Common myeloid progenitor, CD34-positive (primary cell): ENCODE measurements around the gene HSPB9.

Experiments used
- CTCF ChIA-PET: fragments of 350-600 bp; sonication (Branson Sonifier 250); formaldehyde crosslinking; loops from one replicate; lab custom pipeline; 2021; ENCODE audit warnings: antibody characterized with exemption; lab: Charles Lee
- POLR2A ChIA-PET: fragments of 350-600 bp; sonication (Branson Sonifier 250); formaldehyde crosslinking; loops from one replicate; lab custom pipeline; 2021; ENCODE audit warnings: antibody characterized with exemption; lab: Charles Lee
- DNase-seq, 3 donors: peaks; one replicate each; pipeline versions ENCODE4 v3.0.0 to v3.0.0-alpha.2; 2013
- H3K27ac ChIP-seq, 2 experiments: 1 replicate in 1 of 2; 2 replicates in 1 of 2; pipeline ENCODE4 v1.7.0; 2013; ENCODE audit warnings: inconsistent platforms in 2 of 2, low read length in 2 of 2, mild to moderate bottlenecking in 2 of 2, low read depth in 1 of 2, moderate library complexity in 1 of 2; ENCODE audit not compliant: severe bottlenecking in 2 of 2, insufficient read depth in 1 of 2, poor library complexity in 1 of 2
- H3K27me3 ChIP-seq, 5 experiments: replicated peaks in 2 of 5; 1 replicate in 3 of 5; 2 replicates in 2 of 5; pipeline versions ENCODE4 v1.6.1 to v1.7.0; 2013; ENCODE audit warnings: low read length in 4 of 5, mild to moderate bottlenecking in 2 of 5, moderate library complexity in 2 of 5, inconsistent platforms in 1 of 5; ENCODE audit not compliant: insufficient read depth in 5 of 5, control insufficient read depth in 4 of 5
- H3K36me3 ChIP-seq, 4 experiments: 1 replicate in 2 of 4; 2 replicates in 2 of 4; pipeline versions ENCODE4 v1.6.1 to v1.7.0; 2013; ENCODE audit warnings: low read length in 3 of 4, control low read depth in 1 of 4, mild to moderate bottlenecking in 1 of 4; ENCODE audit not compliant: control insufficient read depth in 4 of 4, insufficient read depth in 4 of 4
- H3K4me1 ChIP-seq, 4 experiments: 1 replicate in 3 of 4; 2 replicates in 1 of 4; pipeline versions ENCODE4 v1.6.1 to v1.7.1; 2013; ENCODE audit warnings: low read length in 3 of 4, mild to moderate bottlenecking in 3 of 4, control low read depth in 1 of 4, inconsistent platforms in 1 of 4, moderate library complexity in 1 of 4; ENCODE audit not compliant: control insufficient read depth in 4 of 4, insufficient read depth in 4 of 4; ENCODE audit errors: control extremely low read depth in 1 of 4
- H3K4me3 ChIP-seq, 7 experiments: 1 replicate in 4 of 7; 2 replicates in 3 of 7; pipeline versions ENCODE4 v1.5.1 to v1.7.0; 2013; ENCODE audit warnings: mild to moderate bottlenecking in 7 of 7, low read length in 6 of 7, moderate library complexity in 6 of 7, inconsistent platforms in 2 of 7, low read depth in 2 of 7, control low read depth in 1 of 7; ENCODE audit not compliant: insufficient read depth in 4 of 7, control insufficient read depth in 1 of 7; ENCODE audit errors: extremely low read depth in 1 of 7
- H3K9me3 ChIP-seq, 5 experiments: 1 replicate in 4 of 5; 2 replicates in 1 of 5; pipeline versions ENCODE4 v1.6.1 to v1.7.1; 2013; ENCODE audit warnings: low read length in 4 of 5, mild to moderate bottlenecking in 2 of 5, inconsistent platforms in 1 of 5, low read depth in 1 of 5, moderate library complexity in 1 of 5; ENCODE audit not compliant: control insufficient read depth in 4 of 5, insufficient read depth in 2 of 5; ENCODE audit errors: control extremely low read depth in 1 of 5
- WGBS: methylation state at CpG from one replicate; pipeline ENCODE4 v1.1.5; 2013; ENCODE audit not compliant: insufficient coverage; 5-methylcytosine and 5-hydroxymethylcytosine counted together

Gene HSPB9

DNA sequence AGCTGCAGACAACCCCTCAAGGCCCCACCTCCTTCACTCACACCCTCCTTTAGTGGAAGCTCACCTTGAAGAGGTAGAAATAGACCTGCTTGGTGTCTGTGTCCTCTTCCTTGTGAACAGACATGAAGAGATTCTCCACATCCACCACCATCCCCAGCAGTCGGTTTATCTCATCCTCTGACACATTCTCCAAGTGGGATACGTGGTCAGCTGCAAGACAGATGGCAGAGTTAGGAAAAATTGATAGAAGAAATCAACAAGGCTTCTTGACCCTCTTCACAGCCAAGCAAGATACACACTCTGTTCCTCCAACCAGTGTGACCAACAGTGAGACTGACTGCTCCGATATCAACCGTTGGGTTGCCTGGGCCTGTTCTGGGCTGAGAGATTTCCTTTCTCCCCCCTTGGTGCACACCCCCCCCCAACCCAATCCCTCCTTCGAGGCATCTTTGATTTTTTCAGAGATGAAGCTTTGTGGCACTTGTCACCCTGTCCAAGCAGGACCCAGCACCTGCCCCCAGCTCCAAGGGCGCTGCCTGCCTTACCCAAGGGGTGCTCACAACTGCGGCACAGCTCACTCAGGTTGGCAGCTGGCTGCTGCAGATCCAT is 2.3 kb upstream of the HSPB9 start:
- ChIA-PET CTCF (interaction anchor here (0.9 to 21.8 kb wide), 17 partner anchors 8 to 158 kb away, joined by 3 to 381 read pairs (median 5); partner anchors contain the start of genes DHX58, DNAJC7, KCNH4 and NKIRAS2), POLR2A (interaction anchor here (0.6 to 1.4 kb wide), 5 partner anchors 11 to 102 kb away, joined by 3 to 9 read pairs (median 3); partner anchors contain the start of gene DNAJC7)
- DNase-seq, result no peak
- H3K4me3 ChIP-seq, result peak overlapping the region in 5 of 7 experiments; percentile 36 to 72 (median 59)
- no peak overlapping the region for H3K27ac ChIP-seq
- no peaks in the 10 kb centered on the region for H3K9me3 ChIP-seq
- peaks cover 0 to 15% (median 13%) of the 10 kb centered on the region in 4 experiments for H3K4me1 ChIP-seq
- 60% methylated on average over 6 of the region's 7 CpGs for WGBS
- H3K36me3 ChIP-seq, result peaks cover 2 to 42% (median 29%) of the 10 kb centered on the region in 4 experiments
- H3K27me3 ChIP-seq, result no peaks in the 10 kb centered on the region

GRCh38 chr17:42120770-42121769 is 1.5 kb upstream of the HSPB9 start, which contains the start of gene KAT2A:
TSS of gene KAT2A (minus strand) at chr17:42121367. CDS start at chr17:42121304, 63 bp downstream.
- Histone ChIP-seq H3K27ac (peak within 1 kb of the TSS in 1 of 2 experiments; percentile 54), H3K9me3 (no peaks in the 10 kb centered on the region), H3K4me3 (peak within 1 kb of the TSS; percentile 8 to 72 (median 57)), H3K4me1 (peaks cover 0 to 15% (median 13%) of the 10 kb centered on the region in 4 experiments), H3K36me3 (peaks cover 2 to 43% (median 30%) of the 10 kb centered on the region in 4 experiments), H3K27me3 (no peaks in the 10 kb centered on the region)
- DNase-seq, result peak; percentile 56 to 77 (median 69)
- CTCF ChIA-PET, result interaction anchor here (0.6 to 21.8 kb wide), 17 partner anchors 9 to 159 kb away, joined by 3 to 381 read pairs (median 3); partner anchors contain the start of genes DHX58, DNAJC7, KCNH4 and NKIRAS2
- WGBS, result 2% methylated on average over 24 of the region's 57 CpGs
- POLR2A ChIA-PET, result interaction anchor here (0.6 to 1.4 kb wide), 4 partner anchors 10 to 103 kb away, joined by 3 to 9 read pairs (median 3); partner anchors contain the start of gene DNAJC7

GRCh38 chr17:42124256-42124655 is 1.7 kb downstream of the HSPB9 start:
- Histone ChIP-seq H3K4me1 (peaks cover 0 to 23% (median 13%) of the 10 kb centered on the region in 4 experiments), H3K27me3 (no peaks in the 10 kb centered on the region), H3K36me3 (peaks cover 5 to 55% (median 40%) of the 10 kb centered on the region in 4 experiments), H3K4me3 (no peak overlapping the region), H3K27ac (no peak overlapping the region), H3K9me3 (no peaks in the 10 kb centered on the region)
- CTCF ChIA-PET, result no interaction called here
- WGBS, result 100% methylated on average over 1 of the region's 3 CpGs
- POLR2A ChIA-PET, result interaction anchor here (0.6 to 0.8 kb wide), 2 partner anchors 9 to 67 kb away, joined by 4 to 5 read pairs; no protein-coding TSS in a partner anchor
- no peak for DNase-seq

GRCh38 chr17:42125565-42125964 is 3.0 kb downstream of the HSPB9 start:
- H3K9me3 ChIP-seq, result no peaks in the 10 kb centered on the region
- H3K27me3 ChIP-seq, result no peaks in the 10 kb centered on the region
- peaks cover 0 to 21% (median 10%) of the 10 kb centered on the region in 4 experiments for H3K4me1 ChIP-seq
- POLR2A ChIA-PET, result interaction anchor here (0.5 kb wide), 1 partner anchor 61 kb away, joined by 4 read pairs; no protein-coding TSS in a partner anchor
- H3K36me3 ChIP-seq, result peaks cover 5 to 66% (median 49%) of the 10 kb centered on the region in 4 experiments
- CTCF ChIA-PET, result interaction anchor here (0.8 to 6.1 kb wide), 2 partner anchors 8 to 13 kb away, joined by 3 to 24 read pairs; no protein-coding TSS in a partner anchor
- DNase-seq, result no peak
- no peak overlapping the region for H3K4me3 ChIP-seq
- WGBS, result 98% methylated on average over 9 of the region's 12 CpGs
- peak overlapping the region in 1 of 2 experiments; percentile 14 for H3K27ac ChIP-seq

GRCh38 chr17:42126836-42127235 is 4.2 kb downstream of the HSPB9 start:
- 100% methylated on average over 1 of the region's 3 CpGs for WGBS
- CTCF ChIA-PET, result interaction anchor here (1.2 to 6.1 kb wide), 2 partner anchors 9 to 12 kb away, joined by 3 to 24 read pairs; no protein-coding TSS in a partner anchor
- H3K27ac ChIP-seq, result no peak overlapping the region
- POLR2A ChIA-PET, result no interaction called here
- peaks cover 7 to 27% (median 17%) of the 10 kb centered on the region in 4 experiments for H3K4me1 ChIP-seq
- peaks cover 5 to 71% (median 51%) of the 10 kb centered on the region in 4 experiments for H3K36me3 ChIP-seq
- H3K9me3 ChIP-seq, result no peaks in the 10 kb centered on the region
- no peaks in the 10 kb centered on the region for H3K27me3 ChIP-seq
- no peak for DNase-seq
- H3K4me3 ChIP-seq, result no peak overlapping the region

- CTCF ChIA-PET, result interaction anchor here (1.0 to 6.1 kb wide), 3 partner anchors 12 to 101 kb away, joined by 4 to 24 read pairs (median 7); no protein-coding TSS in a partner anchor
- H3K36me3 ChIP-seq, result peaks cover 5 to 71% (median 50%) of the 10 kb centered on the region in 4 experiments
- no peak overlapping the region for H3K4me3 ChIP-seq
- no peak for DNase-seq
- POLR2A ChIA-PET, result no interaction called here
- H3K27ac ChIP-seq, result no peak overlapping the region
- H3K9me3 ChIP-seq, result no peaks in the 10 kb centered on the region
- H3K27me3 ChIP-seq, result no peaks in the 10 kb centered on the region
- WGBS, result 100% methylated on average over 2 of the region's 6 CpGs
- H3K4me1 ChIP-seq, result peaks cover 13 to 33% (median 23%) of the 10 kb centered on the region in 4 experiments
These were observed 4.8 kb downstream of the HSPB9 start for GRCh38 chr17:42127414-42127813.
